NCI-H1694 (cell line): ENCODE data around the gene RNASE7.

Experiments
- DNase-seq: peaks from one replicate; lab custom pipeline; 2025; lab: John Stamatoyannopoulos, UW

The RNASE7 gene

DNA sequence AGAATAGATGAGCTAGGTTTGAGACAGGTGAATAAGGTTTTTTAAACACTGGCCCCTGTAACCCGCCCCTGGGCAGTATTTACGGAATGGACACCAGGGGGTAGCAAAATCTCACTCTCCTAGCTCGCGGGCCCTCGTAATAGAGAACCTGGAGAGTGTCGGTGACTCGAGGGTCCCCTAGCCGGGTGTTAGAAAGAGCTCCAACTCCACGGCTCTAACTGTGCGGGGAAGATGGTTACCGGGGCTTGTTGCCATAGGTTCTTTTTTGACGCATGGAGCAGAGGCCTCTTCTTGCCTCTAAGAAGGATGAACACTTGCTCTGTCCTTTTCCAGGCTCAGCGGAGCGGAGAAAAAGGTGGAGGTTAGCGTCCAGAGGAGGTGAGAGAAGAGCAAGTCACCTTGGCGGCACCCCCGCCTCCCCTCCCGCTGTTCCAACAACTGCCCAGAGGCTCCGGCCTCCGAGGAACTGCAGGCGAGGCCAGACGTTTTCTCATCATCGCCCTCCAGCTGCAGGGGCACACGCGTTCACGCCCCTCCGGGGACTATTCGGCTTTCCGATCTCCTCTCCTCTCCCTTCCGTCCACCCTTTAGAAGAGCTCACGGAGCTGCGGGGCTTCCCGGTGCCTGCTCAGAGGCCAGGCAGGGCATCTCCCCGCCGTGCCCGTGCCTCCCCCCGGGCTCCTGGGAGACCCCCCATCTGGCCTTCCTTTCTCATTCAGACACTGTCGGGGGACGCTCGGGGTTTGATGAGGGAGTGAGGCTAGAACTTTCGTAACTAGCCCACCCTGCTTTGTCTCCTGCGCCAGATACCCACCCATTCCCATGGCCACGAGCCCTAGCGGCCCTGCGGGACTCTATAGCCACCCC lies 26.6 kb downstream of the RNASE7 start:
- DNase-seq = peak; percentile 55

DNA sequence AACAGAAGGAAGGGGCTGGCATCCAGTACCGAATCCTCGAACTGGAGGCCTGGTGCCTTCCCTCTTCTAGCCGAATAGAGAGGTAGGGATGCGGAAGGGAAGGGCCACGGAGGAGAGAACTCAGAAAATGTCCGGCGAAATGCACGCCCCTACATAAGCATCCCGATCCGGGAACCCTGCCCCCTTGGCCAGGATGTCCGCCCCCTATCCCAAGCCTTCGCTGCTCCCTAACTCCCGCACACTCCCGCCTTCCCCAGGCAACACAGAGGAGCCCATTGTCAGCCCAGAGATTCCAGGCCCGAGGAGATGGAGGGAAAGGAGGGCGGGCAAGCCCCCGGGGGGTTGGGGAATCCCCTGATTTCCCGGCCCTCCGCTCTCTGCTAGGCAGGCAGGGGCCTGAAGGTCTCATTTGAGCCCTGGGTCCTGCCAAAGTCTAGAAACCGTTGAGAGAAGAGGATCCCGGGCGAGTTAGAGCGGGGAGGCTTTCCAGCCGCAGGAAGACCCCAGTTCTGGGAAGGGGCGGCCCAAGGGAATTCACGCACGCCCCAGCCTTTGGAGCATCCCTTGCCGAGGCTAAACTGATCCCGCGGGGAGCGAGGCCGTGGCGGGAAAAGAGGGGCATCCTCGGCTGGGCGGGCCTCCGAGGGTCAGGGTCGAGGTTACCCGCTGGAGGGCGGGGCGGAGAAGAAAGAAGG lies 27.4 kb downstream of the RNASE7 start:
- no peak for DNase-seq

DNA sequence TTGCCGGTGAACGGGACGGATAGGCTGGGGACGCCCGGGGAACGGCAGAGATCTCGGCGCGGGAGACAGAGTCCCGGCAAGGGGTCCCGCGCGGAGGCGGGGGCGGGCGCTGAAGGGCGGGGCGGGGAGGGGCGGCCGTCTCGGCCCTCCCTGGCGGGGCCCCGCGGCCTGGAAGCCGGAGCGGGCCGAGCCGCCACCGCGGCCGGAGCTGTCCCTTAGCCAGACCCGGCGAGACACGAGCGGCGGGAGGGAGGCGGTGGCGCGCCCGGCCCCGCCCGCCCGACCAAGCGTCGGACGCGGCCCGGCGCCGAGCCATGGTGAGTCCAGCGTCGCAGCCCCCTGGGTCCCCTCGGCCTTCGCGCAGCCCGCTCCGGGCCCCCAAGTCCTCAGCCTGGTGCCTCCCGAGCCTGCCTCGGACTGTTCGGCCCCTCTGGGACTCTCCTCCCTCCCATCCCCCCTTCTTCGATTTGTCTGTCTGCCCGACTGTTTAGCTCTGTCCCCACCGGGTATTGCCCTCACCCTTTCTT lies 28.0 kb downstream of the RNASE7 start, which contains the start of gene ARHGEF40:
ARHGEF40 (plus strand) TSS at position 222 of the 527 bp plus-strand sequence; CDS start at position 315, 93 bp downstream.
- DNase-seq = no peak

DNA sequence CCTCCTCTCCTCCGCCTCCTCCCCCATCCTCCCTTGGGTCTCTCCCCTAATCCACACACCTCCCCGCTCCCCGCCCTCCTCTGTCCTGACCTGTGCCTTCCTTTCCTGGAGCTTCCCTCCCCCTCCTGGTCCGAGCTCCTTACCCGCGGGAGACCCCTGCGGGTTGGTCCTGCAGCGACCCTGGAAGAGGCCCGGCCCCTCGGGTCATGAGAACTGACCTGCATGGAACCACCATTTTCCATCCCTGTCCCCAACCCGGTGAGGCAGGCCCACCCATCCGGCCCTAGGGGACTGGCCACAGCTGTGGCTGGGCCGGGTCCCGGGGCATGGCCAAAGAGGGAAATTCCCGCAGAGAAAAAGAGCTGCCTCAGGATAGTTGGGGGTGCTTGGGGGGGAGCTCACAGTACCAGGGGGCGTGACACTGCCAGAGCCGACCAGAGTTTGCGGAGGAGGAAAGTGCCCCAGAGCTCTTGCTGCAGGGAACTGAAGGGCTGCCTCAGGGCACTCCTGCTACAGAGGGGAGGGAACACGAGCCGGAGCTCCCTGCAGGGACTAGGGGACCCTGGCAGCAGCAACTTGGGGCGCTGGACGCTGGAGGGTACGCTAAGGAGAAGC lies 28.6 kb downstream of the RNASE7 start:
- no peak for DNase-seq

DNA sequence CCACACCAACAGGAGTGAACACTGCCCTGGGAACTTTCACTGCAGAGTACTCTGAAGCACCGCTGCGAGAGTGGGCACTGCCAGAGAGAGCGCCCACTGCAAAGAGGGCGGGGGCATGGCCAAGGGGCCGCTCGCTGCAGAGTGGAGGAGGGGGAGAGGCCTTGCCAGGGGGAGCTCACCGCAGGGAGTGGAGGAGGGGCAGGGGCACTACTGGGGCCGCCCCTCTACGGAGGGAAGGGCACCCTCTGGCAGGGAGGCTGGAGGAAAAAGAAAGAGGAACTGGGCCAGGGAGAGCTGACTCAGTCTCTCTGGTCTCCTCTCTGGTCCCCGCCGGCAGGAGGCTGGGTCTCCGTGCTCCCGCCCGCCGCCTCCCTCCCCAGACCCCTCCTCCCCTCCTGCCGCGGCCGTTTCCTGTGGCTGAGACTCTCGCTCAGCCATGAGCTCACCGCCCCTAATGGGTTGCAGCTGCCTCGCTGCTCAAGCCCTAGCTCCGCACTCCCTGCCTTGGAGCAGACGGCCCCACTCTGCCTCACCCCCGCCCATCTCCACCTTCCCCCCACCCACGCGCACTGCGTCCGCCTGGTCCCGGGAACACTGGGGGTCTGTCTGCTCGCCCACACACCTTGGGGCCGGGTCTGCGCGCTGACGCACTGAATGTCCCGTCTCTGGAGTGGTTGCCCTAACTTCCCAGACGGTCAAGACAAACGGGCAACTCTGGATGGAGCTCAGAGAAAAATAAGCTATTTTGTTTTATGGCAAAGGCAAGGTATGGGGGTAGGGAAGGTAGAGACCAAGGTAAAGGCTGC lies 29.3 kb downstream of the RNASE7 start:
- no peak for DNase-seq

DNA sequence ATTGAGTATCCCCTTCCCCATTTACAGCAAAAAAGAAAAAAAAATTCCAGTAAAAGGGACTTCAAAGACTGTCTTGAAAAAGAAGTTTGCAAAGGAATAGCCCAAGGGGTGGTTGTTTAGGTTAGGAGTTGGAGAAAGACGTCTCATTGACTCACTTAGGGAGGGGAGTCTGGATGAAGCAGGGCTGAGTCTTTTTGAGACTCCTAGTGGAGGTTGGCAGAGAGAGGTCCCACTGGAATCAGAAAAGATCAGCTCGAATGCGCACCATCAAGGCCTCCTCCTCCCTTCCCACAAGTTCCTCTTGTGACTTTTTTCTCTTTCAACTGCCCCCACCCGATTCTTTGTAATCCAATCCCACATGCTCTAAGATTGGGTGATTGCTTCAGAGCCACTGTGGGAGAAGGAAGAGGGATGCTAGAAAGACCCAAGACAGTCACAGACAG lies 29.9 kb downstream of the RNASE7 start:
- no peak for DNase-seq

DNA sequence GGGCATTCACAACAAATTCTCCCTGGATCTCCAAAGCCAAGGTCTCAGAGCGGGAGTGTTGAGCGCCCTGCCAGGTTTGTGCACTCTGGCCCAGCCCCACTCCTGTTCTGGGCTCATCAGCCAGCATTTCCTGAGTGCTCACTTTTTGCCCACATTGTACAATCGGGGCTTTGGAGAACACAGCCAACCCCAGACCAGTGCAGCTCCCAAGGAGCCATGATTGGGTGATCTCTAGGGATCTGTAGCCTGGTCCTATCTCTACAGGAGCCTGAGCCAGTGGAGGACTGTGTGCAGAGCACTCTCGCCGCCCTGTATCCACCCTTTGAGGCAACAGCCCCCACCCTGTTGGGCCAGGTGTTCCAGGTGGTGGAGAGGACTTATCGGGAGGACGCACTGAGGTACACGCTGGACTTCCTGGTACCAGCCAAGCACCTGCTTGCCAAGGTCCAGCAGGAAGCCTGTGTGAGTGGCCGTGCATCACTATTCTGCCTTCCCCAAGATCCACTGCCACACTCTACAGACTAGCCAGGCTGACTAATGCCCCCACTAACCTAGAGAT lies 30.7 kb downstream of the RNASE7 start:
- no peak for DNase-seq

DNA sequence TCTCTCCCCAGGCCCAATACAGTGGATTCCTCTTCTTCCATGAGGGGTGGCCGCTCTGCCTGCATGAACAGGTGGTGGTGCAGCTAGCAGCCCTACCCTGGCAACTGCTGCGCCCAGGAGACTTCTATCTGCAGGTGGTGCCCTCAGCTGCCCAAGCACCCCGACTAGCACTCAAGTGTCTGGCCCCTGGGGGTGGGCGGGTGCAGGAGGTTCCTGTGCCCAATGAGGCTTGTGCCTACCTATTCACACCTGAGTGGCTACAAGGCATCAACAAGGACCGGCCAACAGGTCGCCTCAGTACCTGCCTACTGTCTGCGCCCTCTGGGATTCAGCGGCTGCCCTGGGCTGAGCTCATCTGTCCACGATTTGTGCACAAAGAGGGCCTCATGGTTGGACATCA lies 31.8 kb downstream of the RNASE7 start:
- DNase-seq = no peak

DNA sequence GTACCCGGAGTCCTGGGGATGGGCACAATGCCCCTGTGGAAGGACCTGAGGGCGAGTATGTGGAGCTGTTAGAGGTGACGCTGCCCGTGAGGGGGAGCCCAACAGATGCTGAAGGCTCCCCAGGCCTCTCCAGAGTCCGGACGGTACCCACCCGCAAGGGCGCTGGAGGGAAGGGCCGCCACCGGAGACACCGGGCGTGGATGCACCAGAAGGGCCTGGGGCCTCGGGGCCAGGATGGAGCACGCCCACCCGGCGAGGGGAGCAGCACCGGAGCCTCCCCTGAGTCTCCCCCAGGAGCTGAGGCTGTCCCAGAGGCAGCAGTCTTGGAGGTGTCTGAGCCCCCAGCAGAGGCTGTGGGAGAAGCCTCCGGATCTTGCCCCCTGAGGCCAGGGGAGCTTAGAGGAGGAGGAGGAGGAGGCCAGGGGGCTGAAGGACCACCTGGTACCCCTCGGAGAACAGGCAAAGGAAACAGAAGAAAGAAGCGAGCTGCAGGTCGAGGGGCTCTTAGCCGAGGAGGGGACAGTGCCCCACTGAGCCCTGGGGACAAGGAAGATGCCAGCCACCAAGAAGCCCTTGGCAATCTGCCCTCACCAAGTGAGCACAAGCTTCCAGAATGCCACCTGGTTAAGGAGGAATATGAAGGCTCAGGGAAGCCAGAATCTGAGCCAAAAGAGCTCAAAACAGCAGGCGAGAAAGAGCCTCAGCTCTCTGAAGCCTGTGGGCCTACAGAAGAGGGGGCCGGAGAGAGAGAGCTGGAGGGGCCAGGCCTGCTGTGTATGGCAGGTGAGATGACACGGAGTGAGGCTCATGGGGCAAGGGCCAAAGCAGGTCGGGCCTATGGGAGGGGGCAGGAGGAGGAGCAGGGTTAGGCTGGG lies 32.5 kb downstream of the RNASE7 start:
- DNase-seq = no peak

DNA sequence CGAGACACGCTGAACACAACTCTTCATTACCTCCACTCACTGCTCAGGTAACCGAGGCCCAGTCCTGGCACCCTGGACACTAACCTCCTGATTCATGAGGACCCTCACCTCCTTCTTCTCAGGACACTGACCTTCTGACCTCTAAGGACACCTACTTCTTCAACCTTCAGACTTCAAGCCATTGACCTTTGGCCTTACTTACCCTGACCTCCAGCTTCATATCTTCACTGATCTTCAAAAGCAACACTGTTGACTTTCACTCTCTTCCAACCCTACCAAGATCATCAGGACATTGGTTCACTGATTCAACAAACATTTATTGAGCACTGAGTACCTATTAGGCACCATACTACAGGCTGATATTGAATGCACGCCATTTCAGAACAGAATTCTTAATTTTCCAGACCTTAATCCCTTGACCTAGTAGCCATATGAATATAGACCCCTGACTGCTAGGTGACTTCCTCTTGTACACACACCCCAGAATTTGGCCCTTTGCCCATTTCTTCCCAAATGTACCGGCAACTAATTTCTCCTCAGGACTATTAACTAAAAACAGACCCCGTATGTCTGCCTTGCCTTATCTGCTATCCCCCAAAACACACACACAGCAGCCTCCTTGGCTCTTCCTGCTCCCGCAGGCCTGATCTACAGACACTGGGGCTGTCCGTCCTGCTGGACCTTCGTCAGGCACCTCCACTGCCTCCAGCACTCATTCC lies 33.7 kb downstream of the RNASE7 start:
- no peak for DNase-seq

DNA sequence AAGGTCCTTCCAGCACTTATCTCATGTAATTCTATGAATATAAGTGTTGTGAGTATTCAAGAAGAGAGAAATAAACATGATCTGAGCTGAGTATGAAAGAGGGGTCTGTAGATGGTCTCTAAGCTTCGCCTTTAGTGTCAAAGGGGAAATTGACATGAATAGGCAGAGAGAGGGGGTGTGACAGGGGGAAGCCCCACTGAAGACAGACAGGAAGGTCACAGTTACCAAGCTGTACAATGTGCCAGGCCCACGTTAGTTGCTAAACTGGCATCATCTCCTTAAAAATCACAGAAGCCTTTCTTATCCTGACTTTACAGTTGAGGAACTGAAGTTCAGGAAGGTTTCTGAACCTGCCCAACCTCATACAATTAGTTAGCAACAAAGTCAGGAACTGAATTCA lies 35.5 kb downstream of the RNASE7 start:
- no peak for DNase-seq

DNA sequence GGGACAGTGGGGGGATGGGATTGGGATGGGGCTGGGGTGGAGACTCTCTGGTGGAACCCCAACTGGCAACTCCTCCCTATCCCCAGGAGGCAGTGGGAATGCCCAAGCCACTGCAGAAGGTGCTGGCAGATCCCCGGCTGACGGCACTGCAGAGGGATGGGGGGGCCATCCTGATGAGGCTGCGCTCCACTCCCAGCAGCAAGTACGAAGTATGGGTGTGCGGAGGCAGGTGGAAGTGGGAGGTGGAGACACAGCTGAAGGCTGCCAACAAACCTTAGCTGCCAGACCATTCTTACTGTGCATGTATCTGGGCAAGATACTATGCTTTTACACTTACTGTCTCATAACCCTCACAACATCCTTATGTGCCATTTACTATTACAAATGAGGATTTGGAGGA lies 36.1 kb downstream of the RNASE7 start:
- DNase-seq = no peak

DNA sequence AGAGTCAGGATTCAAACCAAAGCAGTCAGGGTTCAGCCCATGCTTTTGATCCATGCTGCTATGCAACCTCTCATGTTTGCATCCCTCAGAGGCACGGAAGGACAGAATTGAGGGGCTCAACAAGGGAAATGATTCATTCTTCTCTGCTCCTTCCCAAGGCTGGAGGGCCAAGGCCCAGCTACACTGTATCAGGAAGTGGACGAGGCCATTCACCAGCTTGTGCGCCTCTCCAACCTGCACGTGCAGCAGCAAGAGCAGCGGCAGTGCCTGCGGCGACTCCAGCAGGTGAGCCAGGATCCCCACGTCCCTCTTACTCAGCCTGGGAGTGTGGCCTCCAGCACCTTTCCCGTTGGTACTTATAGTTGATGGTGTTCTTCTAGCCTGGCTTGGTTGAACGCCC lies 36.6 kb downstream of the RNASE7 start:
- DNase-seq = no peak

DNA sequence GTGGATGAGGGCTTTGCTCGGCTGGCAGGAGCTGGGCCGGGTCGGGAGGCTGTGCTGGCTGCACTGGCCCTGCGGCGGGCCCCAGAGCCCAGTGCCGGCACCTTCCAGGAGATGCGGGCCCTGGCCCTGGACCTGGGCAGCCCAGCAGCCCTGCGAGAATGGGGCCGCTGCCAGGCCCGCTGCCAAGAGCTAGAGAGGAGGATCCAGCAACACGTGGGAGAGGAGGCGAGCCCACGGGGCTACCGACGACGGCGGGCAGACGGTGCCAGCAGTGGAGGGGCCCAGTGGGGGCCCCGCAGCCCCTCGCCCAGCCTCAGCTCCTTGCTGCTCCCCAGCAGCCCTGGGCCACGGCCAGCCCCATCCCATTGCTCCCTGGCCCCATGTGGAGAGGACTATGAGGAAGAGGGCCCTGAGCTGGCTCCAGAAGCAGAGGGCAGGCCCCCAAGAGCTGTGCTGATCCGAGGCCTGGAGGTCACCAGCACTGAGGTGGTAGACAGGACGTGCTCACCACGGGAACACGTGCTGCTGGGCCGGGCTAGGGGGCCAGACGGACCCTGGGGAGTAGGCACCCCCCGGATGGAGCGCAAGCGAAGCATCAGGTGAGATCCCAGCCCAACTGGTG lies 39.5 kb downstream of the RNASE7 start:
- DNase-seq = no peak

DNA sequence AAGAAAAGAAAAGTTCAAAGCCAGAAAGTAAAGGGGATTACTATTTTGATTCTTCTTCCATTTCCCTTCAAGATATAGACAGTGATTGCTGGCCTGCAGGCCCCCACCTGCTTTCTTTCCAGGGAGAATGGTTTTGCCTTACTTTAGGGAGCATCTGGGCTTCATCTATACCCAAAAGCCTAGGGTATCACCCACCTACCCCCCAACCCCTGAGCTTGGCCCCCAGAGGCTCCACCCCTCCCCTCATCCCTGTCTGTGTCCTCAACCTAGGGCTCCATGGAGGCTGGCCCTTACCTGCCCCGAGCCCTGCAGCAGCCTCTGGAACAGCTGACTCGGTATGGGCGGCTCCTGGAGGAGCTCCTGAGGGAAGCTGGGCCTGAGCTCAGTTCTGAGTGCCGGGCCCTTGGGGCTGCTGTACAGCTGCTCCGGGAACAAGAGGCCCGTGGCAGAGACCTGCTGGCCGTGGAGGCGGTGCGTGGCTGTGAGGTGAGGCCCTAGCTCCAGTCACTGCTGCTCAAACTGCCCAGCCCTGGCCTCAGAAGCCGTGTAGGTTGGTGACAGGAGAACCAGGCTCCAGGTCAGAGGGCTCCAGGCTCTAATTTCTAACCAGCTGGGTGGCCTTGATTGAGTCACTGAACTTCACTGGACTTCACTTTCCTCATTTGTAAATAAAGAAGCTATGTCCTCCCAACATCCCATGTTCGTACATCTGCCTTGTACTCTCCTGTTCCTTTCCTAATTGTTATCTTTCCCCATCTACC lies 41.6 kb downstream of the RNASE7 start:
- no peak for DNase-seq

DNA sequence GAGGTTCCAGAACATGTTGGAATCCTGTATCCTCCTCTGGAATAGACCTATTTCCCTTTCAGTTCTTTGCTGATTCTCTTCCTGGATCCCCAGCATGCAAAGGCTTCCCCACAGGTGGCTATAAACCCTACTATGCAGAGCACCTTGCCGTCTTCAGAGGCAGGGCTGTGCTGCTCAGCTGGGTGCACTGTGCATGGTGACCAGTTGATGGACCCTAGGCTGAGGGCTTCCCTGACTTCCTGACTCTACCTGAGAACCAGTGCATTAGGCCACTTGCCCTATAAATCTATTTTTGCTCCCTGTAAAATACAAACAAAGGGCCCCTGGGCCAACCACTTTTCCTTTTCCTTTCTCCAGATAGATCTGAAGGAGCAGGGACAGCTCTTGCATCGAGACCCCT lies 42.2 kb downstream of the RNASE7 start:
- no peak for DNase-seq

DNA sequence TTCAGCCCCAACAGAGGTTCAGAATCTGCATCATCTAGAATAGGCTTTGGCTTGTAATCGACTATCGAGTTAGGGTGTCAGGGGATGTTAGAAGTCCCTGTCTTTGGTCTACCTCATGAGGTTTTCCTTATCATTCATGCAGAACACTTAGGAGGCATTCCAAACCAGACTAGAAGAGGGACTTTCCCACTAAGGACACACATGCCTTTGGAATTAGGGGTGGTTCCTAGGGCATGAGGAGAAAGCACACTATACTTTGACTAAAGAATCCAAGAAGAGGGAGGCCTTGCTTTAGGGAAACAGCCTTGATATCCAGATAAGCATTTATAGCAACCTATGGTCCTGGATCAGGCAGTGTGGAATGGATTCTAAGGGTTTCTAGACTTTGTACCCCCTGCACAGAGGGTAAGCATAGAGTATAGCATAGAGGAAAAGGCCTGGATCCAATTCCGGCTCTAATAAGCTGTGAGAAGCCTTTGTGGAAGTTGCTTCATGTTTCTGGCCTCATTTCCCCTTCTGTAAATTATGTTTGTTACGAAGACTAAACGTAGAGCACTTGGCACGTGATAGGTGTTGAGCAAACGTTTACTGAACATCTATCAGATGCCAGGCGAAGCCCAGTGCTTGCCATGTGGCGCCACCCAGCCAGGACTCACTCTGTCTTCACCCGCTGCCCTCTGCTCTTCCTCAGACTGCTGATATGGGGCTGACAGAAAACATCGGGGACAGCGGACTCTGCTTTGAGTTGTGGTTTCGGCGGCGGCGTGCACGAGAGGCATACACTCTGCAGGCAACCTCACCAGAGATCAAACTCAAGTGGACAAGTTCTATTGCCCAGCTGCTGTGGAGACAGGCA lies 43.1 kb downstream of the RNASE7 start:
- DNase-seq = no peak

DNA sequence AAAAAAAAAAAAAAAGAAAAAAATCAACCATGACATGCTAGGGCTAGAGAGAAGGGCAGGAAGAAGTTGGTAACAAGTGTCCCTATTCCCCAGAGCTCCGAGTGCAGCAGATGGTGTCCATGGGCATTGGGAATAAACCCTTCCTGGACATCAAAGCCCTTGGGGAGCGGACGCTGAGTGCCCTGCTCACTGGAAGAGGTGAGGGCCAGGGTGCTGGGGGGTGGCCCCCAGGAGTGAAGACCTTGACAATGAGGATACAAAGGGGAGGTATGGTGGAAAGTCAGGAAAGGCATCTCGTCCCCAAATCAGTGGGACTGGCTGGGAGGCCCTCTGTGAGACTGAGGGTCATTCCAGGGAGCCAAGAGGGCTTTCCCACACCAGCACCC lies 44.7 kb downstream of the RNASE7 start:
- no peak for DNase-seq
